ENCODE results near the gene INVS.
A peak's percentile ranks its signal among the peaks of the same experiment; 100 is the strongest.
"Not testable (repeated sequence)": the region's sequence is repeated elsewhere in the genome, so short reads cannot be mapped to it uniquely, and the experiment has no call there.

INVS gene

GRCh38 chr9:100281676-100282387 is 182.8 kb downstream of the INVS start:
- DNase-seq: no peak

DNA sequence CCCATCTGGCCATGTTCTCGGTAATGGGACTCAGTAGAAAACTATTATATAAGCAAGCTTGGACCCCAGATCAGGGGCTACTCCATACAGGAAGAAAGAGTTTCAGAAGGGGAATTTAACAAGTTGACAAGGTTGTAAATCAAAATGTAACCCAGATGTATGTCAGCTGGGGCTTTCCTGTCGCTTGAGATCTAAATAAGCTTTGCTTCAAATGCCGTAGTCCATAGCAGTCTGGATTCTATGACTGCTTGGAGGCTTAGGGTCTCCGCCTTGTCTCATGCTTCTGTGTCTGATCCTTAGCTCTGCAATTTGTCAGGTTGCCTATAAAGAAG is 183.3 kb downstream of the INVS start:
- DNase-seq: no peak

GRCh38 chr9:100284247-100284646 is 185.2 kb downstream of the INVS start:
- DNase-seq: no peak

DNA sequence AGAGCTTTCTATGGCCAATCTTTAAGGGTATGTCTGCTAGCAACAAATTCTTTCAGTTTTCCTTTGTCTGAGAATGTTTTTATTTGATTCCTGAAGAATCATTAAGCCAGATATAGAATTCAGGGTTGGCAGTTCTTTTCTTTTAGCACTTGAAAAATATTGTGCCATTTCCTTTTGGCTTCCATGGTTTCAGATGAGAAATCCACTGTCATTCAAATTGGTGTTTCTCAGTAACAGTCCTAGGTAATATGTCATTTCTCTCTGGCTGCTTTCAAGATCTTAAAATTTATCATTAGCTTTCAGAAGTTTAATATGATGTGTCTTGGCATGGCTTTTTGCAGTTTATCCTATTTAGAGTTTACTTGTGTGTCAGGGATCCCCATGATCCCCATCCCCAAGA is 186.0 kb downstream of the INVS start:
- no peak for DNase-seq

DNA sequence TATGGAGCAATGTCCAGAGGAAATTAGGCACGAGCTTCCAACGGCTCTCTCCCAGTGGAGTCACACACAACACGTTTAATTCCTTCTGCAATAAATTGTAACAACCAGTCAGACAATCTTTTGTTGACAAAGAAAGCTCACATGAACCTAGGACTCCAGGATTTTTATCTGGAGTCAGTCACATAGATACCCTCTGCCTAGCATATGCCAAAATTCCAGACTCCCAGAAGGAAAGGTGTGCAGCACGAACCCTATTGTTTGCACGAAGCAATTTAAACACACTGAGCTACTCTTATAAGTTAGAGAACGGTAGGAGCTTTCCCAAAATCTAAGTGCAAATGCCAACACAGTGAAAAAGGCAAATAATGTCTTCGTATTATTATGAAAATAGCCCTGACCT is 186.6 kb downstream of the INVS start:
- DNase-seq: no peak

DNA sequence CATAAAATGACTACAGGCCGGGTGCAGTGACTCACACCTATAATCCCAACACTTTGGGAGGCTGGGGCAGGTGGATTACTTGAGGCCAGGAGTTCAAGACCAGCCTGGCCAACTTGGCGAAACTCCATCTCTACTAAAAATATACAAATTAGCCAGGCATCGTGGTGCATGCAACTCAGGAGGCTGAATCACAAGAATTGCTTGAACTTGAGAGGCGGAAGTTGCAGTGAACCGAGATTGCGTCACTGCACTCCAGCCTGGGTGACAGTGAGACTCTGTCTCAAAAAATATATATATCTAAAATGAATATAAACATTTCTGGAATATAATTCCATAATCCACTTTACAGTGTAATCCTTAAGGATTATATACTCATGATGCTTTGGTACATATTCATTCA is 187.2 kb downstream of the INVS start:
- DNase-seq: no peak

GRCh38 chr9:100287186-100287585 is 188.1 kb downstream of the INVS start:
- DNase-seq: no peak

DNA sequence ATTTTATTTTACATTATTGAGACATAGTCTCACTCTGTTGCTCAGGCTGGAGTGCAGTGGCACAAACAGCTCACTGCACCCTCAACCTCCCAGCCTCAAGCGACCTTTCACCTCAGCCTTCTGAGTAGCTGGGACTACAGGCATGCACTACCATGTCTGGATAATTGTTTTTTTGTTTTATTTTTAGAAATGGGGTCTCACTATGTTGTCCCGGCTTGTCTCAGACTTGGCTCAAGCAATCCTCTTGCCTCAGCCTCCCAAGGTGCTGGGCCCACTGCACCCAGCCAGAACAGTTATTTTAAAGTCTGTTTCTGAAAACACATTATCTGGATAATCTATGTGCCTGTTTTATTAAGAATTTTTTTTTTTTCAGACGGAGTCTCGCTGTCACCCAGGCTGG is 191.7 kb downstream of the INVS start:
- DNase-seq: no peak

- no peak for DNase-seq
Measured at GRCh38 chr9:100292414-100292813, 193.4 kb downstream of the INVS start.

DNA sequence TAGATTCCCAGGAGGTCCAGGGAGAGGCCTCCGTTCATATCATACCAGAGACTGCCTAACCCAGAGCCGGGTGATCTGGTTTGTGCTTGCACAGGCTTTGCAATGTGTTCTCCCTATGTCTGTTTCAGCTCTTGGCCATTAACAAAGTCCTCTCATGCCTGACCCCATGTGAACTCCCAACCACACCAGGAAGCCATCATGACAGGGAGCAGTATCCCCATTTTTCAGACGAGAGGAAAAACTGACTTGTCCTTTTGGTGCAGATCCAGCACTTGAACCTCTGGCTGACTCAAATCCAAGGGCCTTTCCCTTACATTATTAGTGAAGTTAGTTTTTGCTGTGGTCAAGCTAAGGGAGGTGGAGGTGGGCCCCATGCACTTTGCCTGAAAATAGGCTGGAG is 195.3 kb downstream of the INVS start:
- DNase-seq: no peak

- DNase-seq: no peak
Measured at GRCh38 chr9:100294806-100295205, 195.8 kb downstream of the INVS start.

DNA sequence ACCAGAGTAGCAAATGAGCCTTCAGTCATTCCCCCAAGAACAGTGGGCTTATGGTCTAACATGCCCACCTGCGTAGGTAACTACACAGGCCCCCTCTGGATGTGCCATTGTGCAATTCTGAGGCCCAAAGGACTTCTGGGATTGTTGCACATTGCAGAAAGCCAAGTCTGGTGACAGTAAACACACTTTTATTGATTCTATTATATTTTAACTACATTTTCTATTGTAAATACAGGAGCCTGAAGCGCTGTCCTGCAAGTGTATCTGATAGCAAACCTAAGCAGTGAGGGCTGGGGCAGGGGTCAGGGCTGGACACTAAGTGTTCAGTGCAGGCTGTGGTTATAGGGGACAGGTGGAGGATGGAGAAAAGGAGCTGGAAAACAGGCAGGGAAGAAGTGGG is 196.2 kb downstream of the INVS start:
- no peak for DNase-seq

GRCh38 chr9:100296407-100296806 is 197.4 kb downstream of the INVS start:
- no peak for DNase-seq

GRCh38 chr9:100298378-100298777 is 199.3 kb downstream of the INVS start:
- no peak for DNase-seq

GRCh38 chr9:100303747-100304146 is 204.7 kb downstream of the INVS start:
- DNase-seq: no peak

GRCh38 chr9:100306283-100306682 is 207.2 kb downstream of the INVS start:
- no peak for DNase-seq

GRCh38 chr9:100307080-100307479 is 208.0 kb downstream of the INVS start:
- DNase-seq: no peak

GRCh38 chr9:100308965-100309564 is 210.0 kb downstream of the INVS start:
- no peak for DNase-seq

DNA sequence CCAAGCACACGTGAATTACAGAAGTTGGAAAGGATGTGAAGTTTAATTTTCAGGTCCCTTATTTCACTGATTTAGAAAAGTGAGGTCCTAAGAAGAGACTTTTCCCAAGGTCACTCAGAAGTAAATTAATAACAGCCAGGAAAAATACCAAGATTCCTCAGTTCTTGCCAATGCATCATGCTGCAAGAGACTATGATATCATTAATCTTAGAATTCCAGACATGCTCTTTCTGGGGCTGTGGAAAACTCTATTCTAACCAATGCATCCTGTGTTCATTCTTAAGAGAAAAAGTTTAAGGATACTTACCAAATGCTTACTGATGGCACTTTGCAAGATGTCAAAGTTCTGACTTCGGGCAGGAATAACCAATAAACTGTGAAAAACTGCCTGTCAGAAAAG is 210.9 kb downstream of the INVS start:
- DNase-seq: no peak

- DNase-seq: no peak
Measured at GRCh38 chr9:100315561-100315960, 216.5 kb downstream of the INVS start.

DNA sequence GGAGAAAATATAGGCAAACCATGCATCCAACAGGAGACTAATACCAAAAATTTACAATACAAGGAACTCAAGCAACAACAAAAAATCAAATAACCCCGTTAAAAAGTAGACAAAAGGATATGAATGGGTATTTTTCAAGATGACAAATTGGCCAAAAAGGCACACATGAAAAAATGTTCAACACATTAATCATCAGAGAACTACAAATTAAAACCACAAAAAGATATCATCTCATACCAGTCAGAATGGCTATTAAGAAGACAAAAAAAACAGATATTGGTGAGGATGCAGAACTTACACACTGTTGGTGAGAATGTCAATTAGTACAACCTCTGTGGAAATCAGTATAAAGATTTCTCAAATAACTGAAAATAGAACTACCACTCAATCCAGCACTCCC is 218.7 kb downstream of the INVS start:
- DNase-seq: no peak

GRCh38 chr9:100322954-100323536 is 224.0 kb downstream of the INVS start:
- peak; percentile 8 for DNase-seq

DNA sequence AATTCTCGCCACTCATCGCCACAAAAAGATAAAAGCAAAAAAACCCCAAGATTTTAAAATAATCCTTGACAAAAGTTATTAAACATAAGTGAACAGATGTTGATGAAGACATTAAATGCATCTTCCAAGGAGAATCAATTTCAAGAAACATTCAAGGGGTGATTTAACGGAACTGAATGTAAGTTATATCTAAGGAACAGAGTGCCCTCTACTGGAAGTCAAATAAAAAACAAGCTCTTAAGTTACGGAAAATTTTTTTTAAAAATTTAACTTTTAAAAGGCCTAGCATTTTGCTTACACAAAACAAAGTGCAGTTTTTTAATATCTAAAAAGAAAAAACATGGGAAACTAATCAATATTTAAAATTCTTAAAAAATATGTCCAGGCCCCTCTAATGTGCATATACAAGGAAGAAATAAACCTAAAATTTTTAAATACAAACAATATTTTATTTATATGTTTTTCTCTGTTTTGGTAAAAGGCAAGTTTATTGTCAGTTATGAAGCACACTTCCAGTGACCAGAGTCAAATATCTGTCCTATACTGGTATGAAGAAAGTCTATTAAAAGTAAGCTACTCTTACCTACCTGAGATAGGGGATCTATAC is 225.7 kb downstream of the INVS start:
- DNase-seq: peak; percentile 26

- not testable (repeated sequence) for DNase-seq
Measured at GRCh38 chr9:100338736-100339135, 239.7 kb downstream of the INVS start.

All from activated CD4-positive, alpha-beta T cell treated with anti-CD3 and anti-CD28 coated beads, Interleukin-2, amount 50 U/mL, for 16 hours (primary cell).